HL-60 (cell line): ENCODE results near the gene ROBO1.

Source experiments
- GABPA ChIP-seq: IDR thresholded peaks from 2 replicates; pipeline ENCODE4 v1.6.1; 2012; ENCODE audit warnings: low read depth
- POLR2AphosphoS5 ChIP-seq: IDR thresholded peaks from 2 replicates; pipeline ENCODE4 v1.6.1; 2012; ENCODE audit warnings: low read depth
- TF ChIP-seq, protein P1 (sequence below): IDR thresholded peaks from 2 replicates; pipeline ENCODE4 v1.6.1; 2012; ENCODE audit warnings: low read depth; ENCODE audit not compliant: insufficient replicate concordance
- TF ChIP-seq, protein P2 (sequence below): IDR thresholded peaks from one replicate; pipeline ENCODE4 v1.5.1; 2011; ENCODE audit warnings: low read length, control low read depth, inconsistent platforms; ENCODE audit not compliant: insufficient read depth

DNA sequence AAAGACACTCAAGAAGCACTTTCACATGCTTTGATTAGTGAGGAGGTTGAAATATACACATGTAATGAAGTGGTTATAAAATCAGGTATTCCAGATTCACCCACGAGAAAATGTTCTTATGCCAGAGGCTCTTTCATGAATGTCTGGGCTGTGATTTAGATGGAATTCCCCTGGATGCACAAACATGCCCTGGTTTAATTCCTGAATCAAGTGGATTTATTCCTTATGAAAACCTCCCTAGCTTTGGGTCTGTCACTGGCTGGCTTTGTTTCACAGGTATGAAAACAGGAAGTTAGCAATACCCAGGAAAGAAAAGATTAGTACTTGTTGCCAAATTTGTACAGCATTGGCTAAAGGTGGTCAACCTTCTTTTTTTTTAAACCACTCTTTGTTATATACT, 1123.0 kb downstream of the ROBO1 start:
- TF ChIP-seq, protein P1, sequence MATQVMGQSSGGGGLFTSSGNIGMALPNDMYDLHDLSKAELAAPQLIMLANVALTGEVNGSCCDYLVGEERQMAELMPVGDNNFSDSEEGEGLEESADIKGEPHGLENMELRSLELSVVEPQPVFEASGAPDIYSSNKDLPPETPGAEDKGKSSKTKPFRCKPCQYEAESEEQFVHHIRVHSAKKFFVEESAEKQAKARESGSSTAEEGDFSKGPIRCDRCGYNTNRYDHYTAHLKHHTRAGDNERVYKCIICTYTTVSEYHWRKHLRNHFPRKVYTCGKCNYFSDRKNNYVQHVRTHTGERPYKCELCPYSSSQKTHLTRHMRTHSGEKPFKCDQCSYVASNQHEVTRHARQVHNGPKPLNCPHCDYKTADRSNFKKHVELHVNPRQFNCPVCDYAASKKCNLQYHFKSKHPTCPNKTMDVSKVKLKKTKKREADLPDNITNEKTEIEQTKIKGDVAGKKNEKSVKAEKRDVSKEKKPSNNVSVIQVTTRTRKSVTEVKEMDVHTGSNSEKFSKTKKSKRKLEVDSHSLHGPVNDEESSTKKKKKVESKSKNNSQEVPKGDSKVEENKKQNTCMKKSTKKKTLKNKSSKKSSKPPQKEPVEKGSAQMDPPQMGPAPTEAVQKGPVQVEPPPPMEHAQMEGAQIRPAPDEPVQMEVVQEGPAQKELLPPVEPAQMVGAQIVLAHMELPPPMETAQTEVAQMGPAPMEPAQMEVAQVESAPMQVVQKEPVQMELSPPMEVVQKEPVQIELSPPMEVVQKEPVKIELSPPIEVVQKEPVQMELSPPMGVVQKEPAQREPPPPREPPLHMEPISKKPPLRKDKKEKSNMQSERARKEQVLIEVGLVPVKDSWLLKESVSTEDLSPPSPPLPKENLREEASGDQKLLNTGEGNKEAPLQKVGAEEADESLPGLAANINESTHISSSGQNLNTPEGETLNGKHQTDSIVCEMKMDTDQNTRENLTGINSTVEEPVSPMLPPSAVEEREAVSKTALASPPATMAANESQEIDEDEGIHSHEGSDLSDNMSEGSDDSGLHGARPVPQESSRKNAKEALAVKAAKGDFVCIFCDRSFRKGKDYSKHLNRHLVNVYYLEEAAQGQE, result no peak
- TF ChIP-seq, protein P2, sequence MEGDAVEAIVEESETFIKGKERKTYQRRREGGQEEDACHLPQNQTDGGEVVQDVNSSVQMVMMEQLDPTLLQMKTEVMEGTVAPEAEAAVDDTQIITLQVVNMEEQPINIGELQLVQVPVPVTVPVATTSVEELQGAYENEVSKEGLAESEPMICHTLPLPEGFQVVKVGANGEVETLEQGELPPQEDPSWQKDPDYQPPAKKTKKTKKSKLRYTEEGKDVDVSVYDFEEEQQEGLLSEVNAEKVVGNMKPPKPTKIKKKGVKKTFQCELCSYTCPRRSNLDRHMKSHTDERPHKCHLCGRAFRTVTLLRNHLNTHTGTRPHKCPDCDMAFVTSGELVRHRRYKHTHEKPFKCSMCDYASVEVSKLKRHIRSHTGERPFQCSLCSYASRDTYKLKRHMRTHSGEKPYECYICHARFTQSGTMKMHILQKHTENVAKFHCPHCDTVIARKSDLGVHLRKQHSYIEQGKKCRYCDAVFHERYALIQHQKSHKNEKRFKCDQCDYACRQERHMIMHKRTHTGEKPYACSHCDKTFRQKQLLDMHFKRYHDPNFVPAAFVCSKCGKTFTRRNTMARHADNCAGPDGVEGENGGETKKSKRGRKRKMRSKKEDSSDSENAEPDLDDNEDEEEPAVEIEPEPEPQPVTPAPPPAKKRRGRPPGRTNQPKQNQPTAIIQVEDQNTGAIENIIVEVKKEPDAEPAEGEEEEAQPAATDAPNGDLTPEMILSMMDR, result no peak
- TF ChIP-seq GABPA (no peak), POLR2AphosphoS5 (no peak)
